A172 (cell line): ENCODE results near the gene SF3A1. TPM values are rescaled to one million over a fixed set of nuclear protein-coding genes. Genes with fewer than 3 reads are reported as not detected.

Experiments used
- DNase-seq: peaks from one replicate; pipeline ENCODE4 v3.0.0-alpha.2; 2015; ENCODE audit warnings: low spot score
- total RNA-seq: library from RNA; depleted of rRNA; stranded (reverse); fragments of >200 nt; shearing (Covaris generic); gene quantifications from 2 replicates; pipeline ENCODE4 v1.2.3, GENCODE V29; 2014

SF3A1 gene
- total RNA-seq, 1 experiment from 2014 or later, result 39.8 TPM

- no peak for DNase-seq
These were observed 52.0 kb downstream of the SF3A1 start for GRCh38 chr22:30304495-30305244.

GRCh38 chr22:30302810-30303138 lies 53.9 kb downstream of the SF3A1 start:
- DNase-seq, result no peak

- peak; percentile 86 for DNase-seq
These were observed 54.5 kb downstream of the SF3A1 start for GRCh38 chr22:30301995-30302809.

- no peak for DNase-seq
These were observed 57.4 kb downstream of the SF3A1 start for GRCh38 chr22:30299322-30299721.

- DNase-seq, result no peak
These were observed 58.5 kb downstream of the SF3A1 start for GRCh38 chr22:30297991-30298701.

- no peak for DNase-seq
These were observed 59.3 kb downstream of the SF3A1 start for GRCh38 chr22:30297276-30297990.

GRCh38 chr22:30296833-30297232 lies 59.9 kb downstream of the SF3A1 start:
- no peak for DNase-seq

GRCh38 chr22:30296324-30296723 lies 60.4 kb downstream of the SF3A1 start:
- no peak for DNase-seq

- no peak for DNase-seq
These were observed 61.1 kb downstream of the SF3A1 start for GRCh38 chr22:30295576-30295975.

GRCh38 chr22:30294830-30295229 lies 61.9 kb downstream of the SF3A1 start:
- no peak for DNase-seq

- DNase-seq, result no peak
These were observed 62.6 kb downstream of the SF3A1 start for GRCh38 chr22:30294066-30294465.

GRCh38 chr22:30293026-30293425 lies 63.7 kb downstream of the SF3A1 start:
- no peak for DNase-seq

- DNase-seq, result no peak
These were observed 64.4 kb downstream of the SF3A1 start for GRCh38 chr22:30292069-30292970.

- peak; percentile 67 for DNase-seq
These were observed 65.4 kb downstream of the SF3A1 start for GRCh38 chr22:30291058-30291892.

GRCh38 chr22:30290342-30291057 lies 66.2 kb downstream of the SF3A1 start:
- peak; percentile 69 for DNase-seq

- DNase-seq, result no peak
These were observed 66.7 kb downstream of the SF3A1 start for GRCh38 chr22:30289980-30290313.

GRCh38 chr22:30289141-30289979 lies 67.3 kb downstream of the SF3A1 start, which contains the start of gene CASTOR1:
Gene CASTOR1, minus strand, starts transcription at chr22:30289505. Its CDS starts 8 bp downstream, at chr22:30289497.
- DNase-seq, result peak; percentile 92

- no peak for DNase-seq
These were observed 68.1 kb downstream of the SF3A1 start for GRCh38 chr22:30288419-30289140.
